T-helper 17 cell (primary cell): ENCODE measurements around the gene CTTNBP2NL. TPM values are rescaled to one million over a fixed set of nuclear protein-coding genes. Genes with fewer than 3 reads are reported as not detected.

Experiments used
- ATAC-seq: fragments of 150-1000 bp; cut with Tn5 transposase; 2 replicates; pipeline ENCODE4 v1.10.0; 2021; ENCODE audit warnings: mild to moderate bottlenecking, moderate library complexity
- DNase-seq, 3 donors: peaks; one replicate each; pipeline versions ENCODE4 v3.0.0 to v3.0.0-alpha.2; 2020 to 2021
- H3K9me3 ChIP-seq: one replicate; pipeline ENCODE4 v1.7.0; 2013; ENCODE audit warnings: low read length, mild to moderate bottlenecking; ENCODE audit not compliant: control insufficient read depth, poor library complexity, severe bottlenecking
- H3K27ac Mint-ChIP-seq: one replicate; pipeline ENCODE4 v1.8.0; 2022; ENCODE audit warnings: mild to moderate bottlenecking, moderate library complexity, mixed read lengths
- H3K27me3 Mint-ChIP-seq: one replicate; pipeline ENCODE4 v1.8.0; 2022; ENCODE audit warnings: mixed read lengths
- H3K36me3 Mint-ChIP-seq: one replicate; pipeline ENCODE4 v1.8.0; 2022; ENCODE audit warnings: low read depth, mixed read lengths
- H3K4me1 Mint-ChIP-seq: one replicate; pipeline ENCODE4 v1.8.0; 2022; ENCODE audit warnings: mild to moderate bottlenecking, mixed read lengths
- H3K4me3 Mint-ChIP-seq: one replicate; pipeline ENCODE4 v1.8.0; 2022; ENCODE audit warnings: mild to moderate bottlenecking, moderate library complexity, mixed read lengths
- total RNA-seq, 4 donors: library from RNA in 2 of 4; stranded (reverse) in 2 of 4; gene quantifications; one replicate each; pipeline ENCODE4 v1.2.3 and lab custom pipeline; 2022 to 2026

Gene CTTNBP2NL
- total RNA-seq (under 1 TPM; 0.45 to 0.91 TPM), total RNA-seq (lab: John Stamatoyannopoulos, UW) (1.2 to 4.8 reads per million in 2 donors)

GRCh38 chr1:112395821-112396652 lies at the start of gene CTTNBP2NL:
TSS of gene CTTNBP2NL (plus strand) at chr1:112396214. CDS start at chr1:112416166, 19,952 bp downstream.
- Mint-ChIP-seq H3K27me3 (peaks cover 18% of the 10 kb centered on the region), H3K4me3 (peak within 1 kb of the TSS; percentile 95), H3K36me3 (no peaks in the 10 kb centered on the region), H3K4me1 (peaks cover 26% of the 10 kb centered on the region), H3K27ac (peak within 1 kb of the TSS; percentile 74)
- peak; percentile 98 for ATAC-seq
- DNase-seq = peak; percentile 60 to 81 (median 76)
- H3K9me3 ChIP-seq = no peaks in the 10 kb centered on the region

- H3K9me3 ChIP-seq = peaks cover 5% of the 10 kb centered on the region
- H3K27me3 Mint-ChIP-seq = peaks cover 14% of the 10 kb centered on the region
- ATAC-seq = no peak
- no peak for DNase-seq
- H3K36me3 Mint-ChIP-seq = no peaks in the 10 kb centered on the region
- peaks cover 13% of the 10 kb centered on the region for H3K4me1 Mint-ChIP-seq
- no peak overlapping the region for H3K27ac Mint-ChIP-seq
- H3K4me3 Mint-ChIP-seq = no peak overlapping the region
These were observed 49.1 kb upstream of the CTTNBP2NL start for GRCh38 chr1:112346801-112347350.

- Mint-ChIP-seq H3K4me1 (peaks cover 21% of the 10 kb centered on the region), H3K27ac (no peak overlapping the region), H3K27me3 (peaks cover 73% of the 10 kb centered on the region), H3K36me3 (peaks cover 5% of the 10 kb centered on the region), H3K4me3 (no peak overlapping the region)
- H3K9me3 ChIP-seq = no peaks in the 10 kb centered on the region
- ATAC-seq (no peak), DNase-seq (no peak)
These were observed 39.2 kb upstream of the CTTNBP2NL start for GRCh38 chr1:112356765-112357164.

DNA sequence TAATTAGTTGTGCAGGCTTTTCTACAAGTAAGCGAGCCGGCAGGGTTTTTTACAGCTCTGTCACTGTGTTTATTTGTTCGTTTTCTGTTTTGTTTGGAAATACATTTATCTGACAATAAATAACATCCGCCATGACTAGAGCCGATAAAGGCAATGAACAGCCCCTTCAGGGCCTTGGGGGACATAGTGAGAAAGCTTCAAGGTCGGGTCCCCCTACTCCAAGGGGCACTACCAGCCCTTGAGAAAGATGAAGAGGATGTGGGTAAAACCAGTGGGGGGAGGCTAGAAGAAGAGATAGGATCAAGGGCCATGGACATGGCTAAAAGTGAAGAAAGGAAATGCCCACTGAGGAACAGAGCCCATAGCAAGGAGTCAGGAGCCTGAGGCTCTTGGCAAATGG lies 38.5 kb upstream of the CTTNBP2NL start:
- no peak for ATAC-seq

GRCh38 chr1:112358061-112358770 lies 37.8 kb upstream of the CTTNBP2NL start:
- Mint-ChIP-seq H3K4me3 (no peak overlapping the region), H3K4me1 (peaks cover 21% of the 10 kb centered on the region), H3K27me3 (peaks cover 75% of the 10 kb centered on the region), H3K36me3 (peaks cover 5% of the 10 kb centered on the region), H3K27ac (no peak overlapping the region)
- DNase-seq (no peak), ATAC-seq (no peak)
- H3K9me3 ChIP-seq = no peaks in the 10 kb centered on the region

More for the DNA sequence above, 38.5 kb upstream of the CTTNBP2NL start:
- Mint-ChIP-seq H3K36me3 (peaks cover 5% of the 10 kb centered on the region), H3K4me1 (peaks cover 21% of the 10 kb centered on the region), H3K27me3 (peaks cover 73% of the 10 kb centered on the region), H3K4me3 (no peak overlapping the region), H3K27ac (no peak overlapping the region)
- DNase-seq = no peak
- no peaks in the 10 kb centered on the region for H3K9me3 ChIP-seq

DNA sequence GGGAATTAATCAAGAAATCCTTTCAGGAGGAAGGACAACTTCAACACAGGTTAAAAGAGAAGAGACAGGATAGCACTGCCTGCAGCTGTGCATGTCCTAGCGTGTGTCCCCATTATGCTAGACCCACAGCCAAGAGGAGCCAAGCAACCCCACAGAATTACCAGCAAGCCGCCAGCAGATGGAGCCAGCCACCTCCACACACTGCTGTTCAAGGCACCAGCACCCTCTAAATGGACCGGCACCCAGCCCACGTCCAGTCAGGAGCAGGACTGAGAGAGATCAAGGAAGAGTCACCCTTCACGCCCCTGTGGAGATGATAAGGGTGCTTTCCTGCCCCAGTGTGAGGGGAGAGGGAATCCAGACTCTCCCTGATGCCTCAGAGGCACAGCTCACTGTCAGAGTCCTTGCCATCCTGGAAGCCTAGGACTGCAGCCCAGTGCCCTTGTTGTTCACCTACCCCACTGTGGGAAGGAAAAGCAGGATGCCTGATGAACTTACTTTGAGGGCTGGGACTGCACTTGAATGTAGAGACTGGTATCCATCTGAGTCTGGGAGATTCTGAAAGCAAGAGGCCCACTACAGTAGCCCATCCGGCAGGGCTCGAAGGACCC lies 37.1 kb upstream of the CTTNBP2NL start:
- no peaks in the 10 kb centered on the region for H3K9me3 ChIP-seq
- peaks cover 79% of the 10 kb centered on the region for H3K27me3 Mint-ChIP-seq
- peaks cover 5% of the 10 kb centered on the region for H3K36me3 Mint-ChIP-seq
- no peak overlapping the region for H3K4me3 Mint-ChIP-seq
- H3K4me1 Mint-ChIP-seq = peaks cover 21% of the 10 kb centered on the region
- ATAC-seq (peak; percentile 68), DNase-seq (peak in 2 of 3 donors; percentile 11 to 13)
- no peak overlapping the region for H3K27ac Mint-ChIP-seq

DNA sequence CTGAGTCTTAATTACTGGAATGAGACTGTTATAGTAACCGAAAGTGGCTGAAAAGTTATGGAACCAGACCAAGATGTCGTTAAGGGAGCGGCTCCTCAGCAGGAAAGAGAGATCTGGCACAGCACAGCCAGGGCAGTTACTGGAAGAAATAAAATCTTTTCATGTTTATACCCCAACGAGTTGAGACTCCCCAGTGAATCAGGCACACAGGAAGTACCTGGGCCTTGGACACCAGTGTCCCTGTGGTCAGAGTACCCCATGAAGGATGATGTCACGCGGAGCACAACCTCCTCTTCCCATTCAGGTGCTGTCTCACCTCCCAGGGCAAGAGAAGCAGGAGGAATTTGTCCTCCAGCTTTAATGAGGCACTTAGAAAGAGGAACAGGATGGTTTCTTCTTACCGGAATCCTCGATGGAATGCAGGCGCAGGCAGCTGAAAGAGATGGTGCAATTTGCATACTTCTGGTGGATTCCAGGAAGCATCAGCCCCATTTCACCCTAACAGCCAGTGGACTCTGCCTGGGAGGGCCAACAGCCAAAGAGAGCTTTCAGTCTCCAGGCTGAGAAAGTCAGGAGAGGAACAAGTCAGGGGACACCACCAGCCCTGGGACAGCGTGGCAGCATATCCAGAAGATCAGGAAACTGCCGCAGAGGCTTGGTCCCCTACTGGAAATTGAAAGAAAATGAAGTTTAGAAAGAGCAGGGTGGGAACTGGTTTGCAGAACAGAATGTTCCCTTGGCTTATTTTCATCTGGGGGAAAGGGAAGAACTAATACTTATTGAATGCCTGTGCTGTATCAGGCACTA lies 35.9 kb upstream of the CTTNBP2NL start:
- Mint-ChIP-seq H3K27me3 (peaks cover 74% of the 10 kb centered on the region), H3K27ac (peak overlapping the region; percentile 21), H3K36me3 (peaks cover 4% of the 10 kb centered on the region), H3K4me3 (no peak overlapping the region), H3K4me1 (peaks cover 20% of the 10 kb centered on the region)
- no peaks in the 10 kb centered on the region for H3K9me3 ChIP-seq
- no peak for ATAC-seq
- no peak for DNase-seq

- DNase-seq (no peak), ATAC-seq (no peak)
- Mint-ChIP-seq H3K4me3 (no peak overlapping the region), H3K36me3 (peaks cover 2% of the 10 kb centered on the region), H3K27me3 (peaks cover 63% of the 10 kb centered on the region), H3K27ac (no peak overlapping the region), H3K4me1 (peaks cover 11% of the 10 kb centered on the region)
- H3K9me3 ChIP-seq = no peaks in the 10 kb centered on the region
These were observed 32.4 kb upstream of the CTTNBP2NL start for GRCh38 chr1:112363636-112364035.

DNA sequence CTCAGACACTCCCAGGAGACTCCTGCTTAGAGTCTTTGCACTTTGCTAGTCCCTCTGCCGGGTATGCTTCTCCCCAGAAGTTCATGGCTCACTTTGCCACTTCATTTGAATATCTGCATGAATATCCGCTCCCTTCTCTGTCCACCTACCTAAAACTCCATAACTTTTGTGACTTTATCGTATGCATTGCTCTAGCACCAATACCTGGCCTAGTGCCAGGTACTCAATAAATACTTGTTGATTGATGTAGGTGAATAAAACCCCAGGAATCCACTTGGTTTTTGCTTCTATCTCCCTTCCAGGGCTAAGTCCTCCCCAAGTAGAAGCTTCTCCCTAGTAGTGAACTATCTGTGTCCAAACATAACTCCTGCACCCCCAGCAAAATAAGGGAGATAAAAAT lies 27.8 kb upstream of the CTTNBP2NL start:
- Mint-ChIP-seq H3K27ac (no peak overlapping the region), H3K4me3 (no peak overlapping the region), H3K27me3 (peaks cover 60% of the 10 kb centered on the region), H3K4me1 (peaks cover 10% of the 10 kb centered on the region), H3K36me3 (peaks cover 8% of the 10 kb centered on the region)
- DNase-seq (no peak), ATAC-seq (no peak)
- no peaks in the 10 kb centered on the region for H3K9me3 ChIP-seq

- H3K36me3 Mint-ChIP-seq = peaks cover 8% of the 10 kb centered on the region
- H3K27ac Mint-ChIP-seq = no peak overlapping the region
- no peak overlapping the region for H3K4me3 Mint-ChIP-seq
- H3K27me3 Mint-ChIP-seq = peaks cover 67% of the 10 kb centered on the region
- H3K4me1 Mint-ChIP-seq = peaks cover 10% of the 10 kb centered on the region
- DNase-seq = peak; percentile 62 to 85 (median 66)
- H3K9me3 ChIP-seq = no peaks in the 10 kb centered on the region
- ATAC-seq = peak; percentile 100
These were observed 26.4 kb upstream of the CTTNBP2NL start for GRCh38 chr1:112369392-112370285.

DNA sequence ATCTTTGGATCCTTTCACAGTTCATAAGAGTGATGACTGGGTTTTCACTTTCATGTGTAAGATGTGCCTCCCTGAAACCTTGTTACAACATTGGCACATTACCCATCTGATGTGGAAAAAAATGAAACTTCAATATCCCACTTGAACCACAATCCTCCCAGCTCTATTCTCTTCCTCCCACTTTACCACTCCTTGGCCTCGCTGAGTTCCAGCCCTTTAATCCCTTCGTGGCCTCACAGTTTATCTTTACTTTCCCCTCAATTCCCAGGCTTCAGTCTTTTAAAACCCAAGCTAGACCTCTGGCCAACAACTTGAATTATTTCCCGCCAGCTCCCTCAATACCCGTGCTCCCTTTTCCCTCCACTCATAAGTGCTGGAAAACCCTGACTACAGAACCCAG lies 25.0 kb upstream of the CTTNBP2NL start:
- Mint-ChIP-seq H3K27ac (no peak overlapping the region), H3K27me3 (peaks cover 68% of the 10 kb centered on the region), H3K36me3 (peaks cover 10% of the 10 kb centered on the region), H3K4me1 (peaks cover 10% of the 10 kb centered on the region), H3K4me3 (no peak overlapping the region)
- ATAC-seq (no peak), DNase-seq (no peak)
- no peaks in the 10 kb centered on the region for H3K9me3 ChIP-seq

DNA sequence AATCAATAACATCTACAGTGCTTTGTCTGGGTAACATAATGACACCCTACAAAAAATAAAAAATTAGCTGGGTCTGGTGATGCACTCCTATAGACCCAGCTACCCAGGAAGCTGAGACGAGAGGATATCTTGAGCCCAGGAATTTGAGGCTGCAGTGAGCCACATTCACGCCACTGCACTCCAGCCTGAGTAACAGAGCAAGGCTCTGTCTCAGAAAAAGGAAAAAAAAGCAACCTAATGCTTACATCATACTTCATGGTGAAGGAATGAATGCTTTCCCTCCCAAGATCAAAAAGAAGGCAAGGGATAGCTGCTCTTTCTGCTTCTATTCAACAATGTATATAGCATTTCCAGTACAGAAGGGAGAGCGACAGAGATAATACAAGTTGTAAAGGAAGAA lies 24.2 kb upstream of the CTTNBP2NL start:
- Mint-ChIP-seq H3K4me1 (peaks cover 10% of the 10 kb centered on the region), H3K27ac (no peak overlapping the region), H3K4me3 (no peak overlapping the region), H3K27me3 (peaks cover 70% of the 10 kb centered on the region), H3K36me3 (peaks cover 10% of the 10 kb centered on the region)
- ATAC-seq (no peak), DNase-seq (no peak)
- H3K9me3 ChIP-seq = no peaks in the 10 kb centered on the region
